Mesenchymal stem cell (in vitro differentiated cells and primary cell): Measurements from ENCODE around the gene GSTM3.

Experiments
- DNase-seq: peaks from one replicate; pipeline ENCODE4 v3.0.0-alpha.2; 2013
- H2AFZ ChIP-seq: one replicate; pipeline ENCODE4 v1.6.1; 2013; ENCODE audit warnings: low read depth, mild to moderate bottlenecking, control low read depth, inconsistent platforms, low read length, moderate library complexity
- H2AK5ac ChIP-seq: 2 replicates; pipeline ENCODE4 v1.6.1; 2013; ENCODE audit warnings: low read length, moderate library complexity, mild to moderate bottlenecking, inconsistent platforms; ENCODE audit not compliant: severe bottlenecking
- H2BK120ac ChIP-seq: one replicate; pipeline ENCODE4 v1.6.1; 2013; ENCODE audit warnings: low read depth, mild to moderate bottlenecking, inconsistent platforms, low read length, moderate library complexity
- H2BK12ac ChIP-seq, 2 experiments: one replicate each; pipeline ENCODE4 v1.6.1; 2013; ENCODE audit warnings: inconsistent platforms in 2 of 2, low read length in 2 of 2, mild to moderate bottlenecking in 2 of 2, moderate library complexity in 2 of 2, control low read depth in 1 of 2
- H2BK15ac ChIP-seq: one replicate; pipeline ENCODE4 v1.6.1; 2013; ENCODE audit warnings: mild to moderate bottlenecking, low read depth, inconsistent platforms; ENCODE audit not compliant: poor library complexity, severe bottlenecking
- H2BK5ac ChIP-seq: 2 replicates; pipeline ENCODE4 v1.6.1; 2013; ENCODE audit warnings: low read depth, mild to moderate bottlenecking, low read length, control low read depth, inconsistent platforms; ENCODE audit not compliant: poor library complexity, severe bottlenecking
- H3K14ac ChIP-seq, 2 experiments: one replicate each; pipeline ENCODE4 v1.6.1; 2013; ENCODE audit warnings: inconsistent platforms in 2 of 2, low read length in 2 of 2, control low read depth in 1 of 2, mild to moderate bottlenecking in 1 of 2, moderate library complexity in 1 of 2
- H3K18ac ChIP-seq, 2 experiments: one replicate each; pipeline ENCODE4 v1.6.1; 2013; ENCODE audit warnings: inconsistent platforms in 2 of 2, low read length in 2 of 2, control low read depth in 1 of 2, low read depth in 1 of 2, mild to moderate bottlenecking in 1 of 2
- H3K23ac ChIP-seq, 2 experiments: one replicate each; pipeline ENCODE4 v1.6.1; 2013; ENCODE audit warnings: inconsistent platforms in 2 of 2, low read length in 2 of 2, mild to moderate bottlenecking in 2 of 2, moderate library complexity in 2 of 2, control low read depth in 1 of 2
- H3K27ac ChIP-seq: 2 replicates; pipeline ENCODE4 v1.5.1; 2013; ENCODE audit warnings: mild to moderate bottlenecking, moderate library complexity, low read length, control low read depth, inconsistent platforms; ENCODE audit not compliant: poor library complexity, severe bottlenecking
- H3K27me3 ChIP-seq, 2 experiments: 2 replicates each; pipeline versions ENCODE4 v1.6.1 to v1.7.0; 2013; ENCODE audit warnings: low read length in 2 of 2, mild to moderate bottlenecking in 2 of 2, moderate library complexity in 2 of 2, control low read depth in 1 of 2, inconsistent platforms in 1 of 2; ENCODE audit not compliant: control insufficient read depth in 1 of 2, insufficient read depth in 1 of 2
- H3K36me3 ChIP-seq, 2 experiments: 2 replicates each; pipeline versions ENCODE4 v1.6.1 to v1.7.0; 2013; ENCODE audit warnings: low read length in 2 of 2, control low read depth in 1 of 2, inconsistent platforms in 1 of 2, low read depth in 1 of 2, mild to moderate bottlenecking in 1 of 2; ENCODE audit not compliant: insufficient read depth in 2 of 2, control insufficient read depth in 1 of 2
- H3K4ac ChIP-seq, 2 experiments: one replicate each; pipeline ENCODE4 v1.6.1; 2013; ENCODE audit warnings: inconsistent platforms in 2 of 2, low read length in 2 of 2, mild to moderate bottlenecking in 2 of 2, moderate library complexity in 2 of 2, control low read depth in 1 of 2, low read depth in 1 of 2
- H3K4me1 ChIP-seq: 2 replicates; pipeline ENCODE4 v1.6.1; 2013; ENCODE audit warnings: low read depth, low read length, control low read depth; ENCODE audit not compliant: control insufficient read depth, insufficient read depth
- H3K4me2 ChIP-seq: 2 replicates; pipeline ENCODE4 v1.6.1; 2013; ENCODE audit warnings: low read length, mild to moderate bottlenecking, inconsistent platforms; ENCODE audit not compliant: poor library complexity, severe bottlenecking
- H3K4me3 ChIP-seq, 2 experiments: 2 replicates each; pipeline versions ENCODE4 v1.5.1 to v1.7.0; 2013; ENCODE audit warnings: low read length in 2 of 2, mild to moderate bottlenecking in 2 of 2, control low read depth in 1 of 2, low read depth in 1 of 2; ENCODE audit not compliant: insufficient read depth in 1 of 2
- H3K79me1 ChIP-seq: replicated peaks from 2 replicates; pipeline ENCODE4 v1.6.1; 2013; ENCODE audit warnings: mild to moderate bottlenecking, control low read depth, low read length, inconsistent platforms; ENCODE audit not compliant: poor library complexity, severe bottlenecking
- H3K9ac ChIP-seq: 2 replicates; pipeline ENCODE4 v1.7.0; 2013; ENCODE audit warnings: mild to moderate bottlenecking, low read length, moderate library complexity
- H3K9me3 ChIP-seq: 2 replicates; pipeline ENCODE4 v1.7.0; 2013; ENCODE audit warnings: mild to moderate bottlenecking, low read length; ENCODE audit not compliant: control insufficient read depth
- H4K8ac ChIP-seq: one replicate; pipeline ENCODE4 v1.6.1; 2013; ENCODE audit warnings: inconsistent platforms, mild to moderate bottlenecking, low read length, moderate library complexity
- H4K91ac ChIP-seq: one replicate; pipeline ENCODE4 v1.6.1; 2013; ENCODE audit warnings: mild to moderate bottlenecking, low read length, inconsistent platforms
- WGBS: methylation state at CpG from one replicate; pipeline ENCODE4 v1.1.7; 2013; ENCODE audit warnings: mixed read lengths; 5-methylcytosine and 5-hydroxymethylcytosine counted together

The GSTM3 gene

DNA sequence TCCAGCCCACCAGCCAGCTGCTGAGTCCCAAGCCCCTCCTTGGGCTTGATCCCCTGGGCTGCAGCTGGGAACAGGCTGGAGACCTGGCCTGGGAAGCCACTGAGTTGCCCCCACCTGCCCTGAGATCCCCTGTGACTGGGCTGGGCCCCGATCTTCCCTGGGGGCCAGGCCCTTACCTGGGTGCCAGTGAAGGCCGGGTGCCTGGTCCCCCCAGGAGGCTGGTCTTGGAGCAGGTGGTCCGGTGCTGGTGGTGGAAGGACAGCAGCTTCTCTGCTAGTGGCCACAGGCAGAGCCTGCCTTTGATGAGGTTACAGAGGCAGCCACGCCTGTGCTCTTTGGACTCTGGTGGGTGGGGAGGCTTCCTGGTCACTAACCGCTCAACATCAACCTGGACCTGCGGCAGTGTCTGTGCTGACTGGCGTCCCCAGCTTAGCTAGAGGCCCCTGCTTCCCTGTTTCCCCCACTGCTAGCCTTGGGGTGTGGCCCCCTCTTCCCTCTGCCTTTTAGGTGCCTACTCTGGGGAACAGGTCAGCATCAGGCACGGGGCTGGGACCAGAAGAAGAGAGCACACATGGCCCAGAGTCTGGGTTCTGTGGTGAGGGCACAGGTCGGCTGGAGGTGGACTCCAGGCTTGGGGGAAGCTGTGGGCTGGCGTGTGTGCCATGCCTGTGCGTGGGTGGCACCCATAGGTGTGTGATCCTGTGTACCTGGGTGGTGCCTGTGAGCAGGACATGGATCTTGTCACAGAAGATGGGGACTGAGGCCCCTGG lies 23.0 kb upstream of the GSTM3 start, which contains the start of gene EPS8L3:
TSS of gene EPS8L3 (minus strand) at position 278 of the 770 bp plus-strand sequence. CDS start 2,174 bp downstream, outside the sequence.
- peak within 1 kb of the TSS; percentile 34 to 86 for H2BK12ac ChIP-seq
- no peak within 1 kb of the TSS for H2BK15ac ChIP-seq
- H3K27me3 ChIP-seq = peaks cover 7 to 13% of the 10 kb centered on the region in 2 experiments
- H2AK5ac ChIP-seq = no peak within 1 kb of the TSS
- DNase-seq = no peak
- H4K91ac ChIP-seq = peak within 1 kb of the TSS; percentile 90
- H2BK5ac ChIP-seq = no peak within 1 kb of the TSS
- H3K23ac ChIP-seq = no peak within 1 kb of the TSS
- H3K9me3 ChIP-seq = no peaks in the 10 kb centered on the region
- peak within 1 kb of the TSS; percentile 91 for H4K8ac ChIP-seq
- no peak within 1 kb of the TSS for H3K27ac ChIP-seq
- no peaks in the 10 kb centered on the region for H3K36me3 ChIP-seq
- no peaks in the 10 kb centered on the region for H3K79me1 ChIP-seq
- 98% methylated on average over 11 of the region's 11 CpGs for WGBS
- H3K14ac ChIP-seq = peak within 1 kb of the TSS in 1 of 2 experiments; percentile 86
- peak within 1 kb of the TSS; percentile 42 for H2AFZ ChIP-seq
- H3K4ac ChIP-seq = peak within 1 kb of the TSS; percentile 92 to 95
- H3K4me2 ChIP-seq = no peak within 1 kb of the TSS
- no peaks in the 10 kb centered on the region for H3K4me1 ChIP-seq
- peak within 1 kb of the TSS; percentile 78 to 85 for H3K18ac ChIP-seq
- peak within 1 kb of the TSS; percentile 94 for H2BK120ac ChIP-seq
- no peak within 1 kb of the TSS for H3K9ac ChIP-seq
- no peak within 1 kb of the TSS for H3K4me3 ChIP-seq

DNA sequence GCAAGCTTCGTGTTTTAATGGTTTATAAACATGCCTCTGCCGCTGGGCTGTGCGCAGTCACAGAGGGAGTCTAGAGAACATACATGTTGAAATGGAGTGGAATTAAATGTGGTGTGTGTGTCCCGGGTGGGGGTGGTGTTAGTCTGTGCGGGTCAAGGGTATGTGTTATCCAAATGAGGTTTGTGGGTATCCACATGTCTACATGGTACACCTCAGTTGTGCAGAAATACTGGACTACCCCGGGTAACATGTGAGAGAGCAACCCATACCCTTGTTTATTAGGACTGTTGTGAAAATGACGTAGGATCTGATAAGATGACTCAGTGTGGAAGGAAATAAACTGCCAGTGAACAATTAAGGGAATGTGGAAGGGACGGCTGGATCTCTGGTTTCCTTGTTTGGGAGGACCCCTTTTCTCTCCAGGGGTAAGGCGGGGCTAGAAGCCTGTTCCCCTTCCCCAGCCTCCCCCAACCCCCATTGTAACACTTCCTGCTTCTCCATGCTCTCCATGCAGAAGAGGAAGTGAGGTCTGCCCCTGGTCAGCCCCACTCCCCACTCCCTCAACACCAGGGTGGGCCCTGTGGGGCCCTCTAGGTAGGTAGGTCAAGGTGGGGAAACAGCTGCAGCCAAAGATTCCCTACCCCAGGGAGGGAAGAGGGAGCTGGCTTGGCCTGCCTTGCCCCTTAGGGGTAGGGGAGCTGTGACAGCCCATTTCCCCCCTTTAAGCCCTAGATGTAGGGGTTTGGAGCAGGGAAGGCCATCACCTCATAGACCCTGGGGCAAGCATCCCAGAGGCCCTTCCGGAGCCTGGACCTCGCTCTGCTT lies 22.2 kb upstream of the GSTM3 start:
- H4K8ac ChIP-seq = peak overlapping the region; percentile 91
- H3K18ac ChIP-seq = peak overlapping the region; percentile 78 to 85
- no peak overlapping the region for H3K4me3 ChIP-seq
- peak; percentile 95 for DNase-seq
- peak overlapping the region in 1 of 2 experiments; percentile 86 for H3K14ac ChIP-seq
- no peaks in the 10 kb centered on the region for H3K9me3 ChIP-seq
- H3K79me1 ChIP-seq = no peaks in the 10 kb centered on the region
- peak overlapping the region; percentile 34 to 86 for H2BK12ac ChIP-seq
- peak overlapping the region; percentile 94 for H2BK120ac ChIP-seq
- H3K4ac ChIP-seq = peak overlapping the region; percentile 92 to 95
- 71% methylated on average over 10 of the region's 11 CpGs for WGBS
- no peak overlapping the region for H3K4me2 ChIP-seq
- peak overlapping the region; percentile 90 for H4K91ac ChIP-seq
- peaks cover 7 to 13% of the 10 kb centered on the region in 2 experiments for H3K27me3 ChIP-seq
- H3K4me1 ChIP-seq = no peaks in the 10 kb centered on the region
- no peaks in the 10 kb centered on the region for H3K36me3 ChIP-seq
- H2BK5ac ChIP-seq = no peak overlapping the region
- H2BK15ac ChIP-seq = no peak overlapping the region
- no peak overlapping the region for H3K9ac ChIP-seq
- peak overlapping the region; percentile 42 for H2AFZ ChIP-seq
- H2AK5ac ChIP-seq = no peak overlapping the region
- H3K27ac ChIP-seq = no peak overlapping the region
- H3K23ac ChIP-seq = no peak overlapping the region

DNA sequence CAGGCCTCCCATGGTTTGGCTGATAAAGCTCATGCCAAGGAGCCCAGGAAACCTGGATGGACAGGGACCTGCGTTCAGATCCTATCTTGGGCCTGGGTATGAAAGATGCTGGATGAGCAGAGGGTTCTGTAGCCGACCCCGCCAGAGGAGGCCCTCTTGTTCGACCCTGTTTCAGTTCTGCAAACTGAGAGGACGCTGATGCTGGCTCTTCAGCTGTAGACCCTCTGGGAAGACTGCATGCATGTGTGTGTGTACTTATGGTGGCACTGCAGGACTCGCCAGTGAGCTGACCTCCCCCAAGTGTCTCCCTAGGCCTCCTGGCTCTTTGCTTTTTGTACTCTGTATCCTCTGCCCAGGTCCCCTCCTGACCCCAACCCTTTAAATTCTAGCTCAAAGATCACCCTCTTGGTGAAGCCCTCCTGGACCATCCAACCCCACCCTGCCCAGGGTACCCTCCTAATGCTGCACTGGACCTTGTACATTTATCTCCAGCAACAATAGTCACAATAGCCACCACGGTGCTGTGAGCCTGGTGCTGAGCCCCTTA lies 21.3 kb upstream of the GSTM3 start:
- Histone ChIP-seq H4K8ac (no peak overlapping the region), H3K4me2 (no peak overlapping the region), H3K27me3 (peaks cover 7 to 13% of the 10 kb centered on the region in 2 experiments), H3K9ac (no peak overlapping the region), H3K36me3 (no peaks in the 10 kb centered on the region), H3K23ac (no peak overlapping the region), H2BK12ac (peak overlapping the region; percentile 23 to 34), H2BK15ac (peak overlapping the region; percentile 56), H3K79me1 (no peaks in the 10 kb centered on the region), H2AFZ (no peak overlapping the region), H2AK5ac (no peak overlapping the region), H3K4me1 (no peaks in the 10 kb centered on the region), H2BK120ac (no peak overlapping the region), H3K14ac (no peak overlapping the region), H3K9me3 (no peaks in the 10 kb centered on the region), H3K4me3 (no peak overlapping the region), H4K91ac (peak overlapping the region; percentile 74), H3K27ac (no peak overlapping the region), H3K4ac (peak overlapping the region in 1 of 2 experiments; percentile 41), H2BK5ac (no peak overlapping the region), H3K18ac (peak overlapping the region in 1 of 2 experiments; percentile 3)
- no peak for DNase-seq
- 93% methylated on average over 7 of the region's 7 CpGs for WGBS
